Caco-2 (cell line): ENCODE measurements around the gene TUFM. TPM values are rescaled to one million over a fixed set of nuclear protein-coding genes. Genes with fewer than 3 reads are reported as not detected.

Experiments used
- BruUV-seq: library from RNA; stranded (reverse); fragments of 400-500 nt; replicated peaks from 2 replicates; lab custom pipeline; 2021; lab: Mats Ljungman, UMichigan
- CTCF ChIA-PET: fragments of 300-600 bp; sonication (Branson Sonifier 250); formaldehyde crosslinking; loops from one replicate; lab custom pipeline; 2022; ENCODE audit warnings: antibody characterized with exemption; lab: Charles Lee
- POLR2A ChIA-PET: fragments of 300-600 bp; sonication (Branson Sonifier 250); formaldehyde crosslinking; loops from one replicate; lab custom pipeline; 2022; ENCODE audit warnings: antibody characterized with exemption; lab: Charles Lee
- DNase-seq, 2 experiments: peaks; one replicate each; pipeline versions ENCODE4 v3.0.0 to v3.0.0-alpha.2; 2020 to 2022
- H3K27me3 ChIP-seq: replicated peaks from 2 replicates; pipeline ENCODE4 v1.6.0; 2011; ENCODE audit warnings: low read length; ENCODE audit not compliant: control insufficient read depth, insufficient read depth
- H3K36me3 ChIP-seq: 2 replicates; pipeline ENCODE4 v1.5.1; 2011; ENCODE audit warnings: low read length; ENCODE audit not compliant: control insufficient read depth, insufficient read depth
- H3K4me1 ChIP-seq: fragments of 250-450 bp; sonication (Bioruptor Pico); 2 replicates; pipeline ENCODE4 v1.5.1; 2020; ENCODE audit warnings: mild to moderate bottlenecking
- H3K4me3 ChIP-seq: 2 replicates; pipeline ENCODE4 v1.5.1; 2011; ENCODE audit warnings: low read depth, mild to moderate bottlenecking, control low read depth, low read length
- H3K9me3 ChIP-seq: fragments of 250-450 bp; sonication (Bioruptor Pico); 2 replicates; pipeline ENCODE4 v1.5.1; 2020; ENCODE audit warnings: mild to moderate bottlenecking, moderate library complexity
- H3K27ac Mint-ChIP-seq: one replicate; pipeline ENCODE4 v1.8.0; 2022; ENCODE audit warnings: mixed read lengths; ENCODE audit not compliant: unreplicated experiment
- H3K27me3 Mint-ChIP-seq: one replicate; pipeline ENCODE4 v1.8.0; 2022; ENCODE audit warnings: mixed read lengths; ENCODE audit not compliant: insufficient read depth, unreplicated experiment
- H3K36me3 Mint-ChIP-seq: one replicate; pipeline ENCODE4 v1.8.0; 2022; ENCODE audit warnings: mild to moderate bottlenecking, mixed read lengths; ENCODE audit not compliant: insufficient read depth, unreplicated experiment
- H3K4me1 Mint-ChIP-seq: one replicate; pipeline ENCODE4 v1.8.0; 2022; ENCODE audit warnings: low read depth, mixed read lengths; ENCODE audit not compliant: unreplicated experiment
- H3K4me3 Mint-ChIP-seq: one replicate; pipeline ENCODE4 v1.8.0; 2022; ENCODE audit warnings: mild to moderate bottlenecking, moderate library complexity, mixed read lengths; ENCODE audit not compliant: unreplicated experiment
- H3K9me3 Mint-ChIP-seq: one replicate; pipeline ENCODE4 v1.8.0; 2022; ENCODE audit warnings: mixed read lengths; ENCODE audit not compliant: unreplicated experiment
- intact Hi-C: fragments of 100-400 bp; cut with micrococcal nuclease; formaldehyde crosslinking; loops from one replicate; pipeline ENCODE4 v1.10.0; 2022; ENCODE audit not compliant: unreplicated experiment
- total RNA-seq: library from RNA; stranded (reverse); gene quantifications from 2 replicates; pipeline ENCODE4 v1.2.3, GENCODE V29; 2022
- TF ChIP-seq, protein P1 (sequence below), 2 experiments: fragments of 200-600 bp in 1 of 2; IDR thresholded peaks; 1 replicate in 1 of 2; 2 replicates in 1 of 2; pipeline versions ENCODE4 v1.5.1 to v1.8.0; 2011 to 2022; ENCODE audit warnings: antibody characterized with exemption in 1 of 2, control low read depth in 1 of 2, inconsistent platforms in 1 of 2, low read depth in 1 of 2, low read length in 1 of 2, mild to moderate bottlenecking in 1 of 2, moderate library complexity in 1 of 2; ENCODE audit not compliant: insufficient read depth in 1 of 2, severe bottlenecking in 1 of 2, unreplicated experiment in 1 of 2

Gene TUFM
- total RNA-seq, 1 experiment from 2014 or later, result 207 TPM

- peak overlapping the region; percentile 96 for H3K27ac Mint-ChIP-seq
- no peaks in the 10 kb centered on the region for H3K9me3 Mint-ChIP-seq
- no peaks in the 10 kb centered on the region for H3K27me3 Mint-ChIP-seq
- peaks cover 75% of the 10 kb centered on the region for H3K36me3 Mint-ChIP-seq
- H3K27me3 ChIP-seq, result no peaks in the 10 kb centered on the region
- BruUV-seq, result no TSS peak
- peaks cover 4% of the 10 kb centered on the region for H3K36me3 ChIP-seq
- no peaks in the 10 kb centered on the region for H3K9me3 ChIP-seq
- 0 out of 2 replicates have a peak, but pooled peaks cover 8% of the 10 kb centered on the region for H3K4me1 ChIP-seq
- POLR2A ChIA-PET, result no interaction called here
- DNase-seq, result no peak
- H3K4me1 Mint-ChIP-seq, result no peaks in the 10 kb centered on the region
- TF ChIP-seq, protein P1, sequence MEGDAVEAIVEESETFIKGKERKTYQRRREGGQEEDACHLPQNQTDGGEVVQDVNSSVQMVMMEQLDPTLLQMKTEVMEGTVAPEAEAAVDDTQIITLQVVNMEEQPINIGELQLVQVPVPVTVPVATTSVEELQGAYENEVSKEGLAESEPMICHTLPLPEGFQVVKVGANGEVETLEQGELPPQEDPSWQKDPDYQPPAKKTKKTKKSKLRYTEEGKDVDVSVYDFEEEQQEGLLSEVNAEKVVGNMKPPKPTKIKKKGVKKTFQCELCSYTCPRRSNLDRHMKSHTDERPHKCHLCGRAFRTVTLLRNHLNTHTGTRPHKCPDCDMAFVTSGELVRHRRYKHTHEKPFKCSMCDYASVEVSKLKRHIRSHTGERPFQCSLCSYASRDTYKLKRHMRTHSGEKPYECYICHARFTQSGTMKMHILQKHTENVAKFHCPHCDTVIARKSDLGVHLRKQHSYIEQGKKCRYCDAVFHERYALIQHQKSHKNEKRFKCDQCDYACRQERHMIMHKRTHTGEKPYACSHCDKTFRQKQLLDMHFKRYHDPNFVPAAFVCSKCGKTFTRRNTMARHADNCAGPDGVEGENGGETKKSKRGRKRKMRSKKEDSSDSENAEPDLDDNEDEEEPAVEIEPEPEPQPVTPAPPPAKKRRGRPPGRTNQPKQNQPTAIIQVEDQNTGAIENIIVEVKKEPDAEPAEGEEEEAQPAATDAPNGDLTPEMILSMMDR (IDR thresholded peaks at IDR 0.05; ENCODE audit: insufficient read depth in 1 of 2, low read depth in 1 of 2, low read length in 1 of 2, severe bottlenecking in 1 of 2, unreplicated experiment in 1 of 2), result no peak
- intact Hi-C loops, result no loop called here
- H3K4me3 Mint-ChIP-seq, result no peak overlapping the region
- CTCF ChIA-PET, result no interaction called here
- H3K4me3 ChIP-seq, result no peak overlapping the region
Observed at GRCh38 chr16:28843766-28844165, 2.4 kb downstream of the TUFM start.

DNA sequence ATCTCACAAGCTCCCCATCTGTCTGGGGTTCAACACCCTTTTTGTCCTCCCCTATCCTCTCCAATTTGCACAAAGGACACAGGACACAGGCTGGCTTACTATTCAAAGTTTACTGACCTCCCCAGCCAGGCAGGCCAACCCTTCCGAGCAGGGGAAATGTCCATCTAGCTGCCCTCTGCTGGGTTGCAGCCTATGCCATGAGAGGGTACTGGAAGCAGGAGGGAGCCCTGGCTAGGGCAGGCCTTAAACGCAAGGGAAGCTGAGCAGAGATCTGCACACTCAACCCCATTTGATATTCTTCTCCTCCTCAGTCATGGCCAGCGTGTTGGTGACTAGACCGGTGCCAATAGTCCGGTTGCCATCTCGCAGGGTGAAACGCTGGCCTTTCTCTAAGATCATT, 3.5 kb downstream of the TUFM start:
- intact Hi-C loops, result no loop called here
- peaks cover 6% of the 10 kb centered on the region for H3K4me1 Mint-ChIP-seq
- peak overlapping the region; percentile 4 for H3K4me3 Mint-ChIP-seq
- H3K36me3 ChIP-seq, result peaks cover 4% of the 10 kb centered on the region
- H3K27ac Mint-ChIP-seq, result no peak overlapping the region
- H3K27me3 ChIP-seq, result no peaks in the 10 kb centered on the region
- DNase-seq, result no peak
- peaks cover 86% of the 10 kb centered on the region for H3K36me3 Mint-ChIP-seq
- TF ChIP-seq, protein P1 (IDR thresholded peaks at IDR 0.05; ENCODE audit: insufficient read depth in 1 of 2, low read depth in 1 of 2, low read length in 1 of 2, severe bottlenecking in 1 of 2, unreplicated experiment in 1 of 2), result no peak
- H3K4me3 ChIP-seq, result no peak overlapping the region
- CTCF ChIA-PET, result no interaction called here
- BruUV-seq, result no TSS peak
- H3K9me3 ChIP-seq, result no peaks in the 10 kb centered on the region
- H3K4me1 ChIP-seq, result 0 out of 2 replicates have a peak, but pooled peaks cover 8% of the 10 kb centered on the region
- H3K27me3 Mint-ChIP-seq, result no peaks in the 10 kb centered on the region
- H3K9me3 Mint-ChIP-seq, result no peaks in the 10 kb centered on the region
- POLR2A ChIA-PET, result no interaction called here

DNA sequence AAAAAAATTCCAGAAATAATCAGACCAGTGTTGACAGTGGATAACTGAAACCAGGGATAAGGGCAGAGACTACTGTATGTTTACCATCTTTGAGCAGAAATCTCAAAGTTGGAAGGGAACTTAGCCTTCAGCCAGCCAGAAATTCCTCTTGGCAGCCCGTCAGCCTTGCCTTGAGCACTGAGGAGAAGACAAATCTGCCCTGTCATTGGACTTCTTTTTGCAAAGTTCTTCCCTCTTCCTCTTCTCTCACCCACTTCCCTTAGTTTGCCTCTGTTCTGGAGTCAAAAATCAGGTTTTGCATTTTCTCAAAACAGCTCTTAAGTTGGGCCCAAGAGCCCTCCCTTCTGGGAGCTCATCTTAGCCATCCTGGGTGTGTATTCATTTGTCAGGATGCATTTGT, 6.2 kb downstream of the TUFM start:
- Mint-ChIP-seq H3K36me3 (peaks cover 95% of the 10 kb centered on the region), H3K4me1 (peaks cover 7% of the 10 kb centered on the region), H3K27me3 (no peaks in the 10 kb centered on the region), H3K4me3 (no peak overlapping the region), H3K9me3 (no peaks in the 10 kb centered on the region), H3K27ac (no peak overlapping the region)
- intact Hi-C loops, result no loop called here
- no peaks in the 10 kb centered on the region for H3K27me3 ChIP-seq
- no peak overlapping the region for H3K4me3 ChIP-seq
- DNase-seq, result no peak
- TF ChIP-seq, protein P1 (IDR thresholded peaks at IDR 0.05; ENCODE audit: insufficient read depth in 1 of 2, low read depth in 1 of 2, low read length in 1 of 2, severe bottlenecking in 1 of 2, unreplicated experiment in 1 of 2), result no peak
- ChIA-PET POLR2A (no interaction called here), CTCF (no interaction called here)
- no TSS peak for BruUV-seq
- peaks cover 4% of the 10 kb centered on the region for H3K36me3 ChIP-seq
- H3K4me1 ChIP-seq, result 0 out of 2 replicates have a peak, but pooled peaks cover 3% of the 10 kb centered on the region
- H3K9me3 ChIP-seq, result no peaks in the 10 kb centered on the region
